PC-3 (cell line): ENCODE measurements around the gene TACC2. TPM values are rescaled to one million over a fixed set of nuclear protein-coding genes. Genes with fewer than 3 reads are reported as not detected.

Source experiments
- ATAC-seq: fragments of 200-7000 bp; cut with Tn5 transposase; 2 replicates; pipeline ENCODE4 v1.9.1; 2020; ENCODE audit warnings: mild to moderate bottlenecking, moderate library complexity
- BruUV-seq: library from RNA; stranded (reverse); fragments of 400-500 nt; replicated peaks from 2 replicates; lab custom pipeline; 2021; lab: Mats Ljungman, UMichigan
- CTCF ChIA-PET: fragments of 300-600 bp; sonication (Branson Sonifier 250); formaldehyde crosslinking; loops from one replicate; lab custom pipeline; 2022; ENCODE audit warnings: antibody characterized with exemption; lab: Charles Lee
- POLR2A ChIA-PET: fragments of 300-600 bp; sonication (Branson Sonifier 250); formaldehyde crosslinking; loops from one replicate; lab custom pipeline; 2022; ENCODE audit warnings: antibody characterized with exemption; ENCODE audit not compliant: unreplicated experiment; lab: Charles Lee
- DNase-seq: peaks from one replicate; pipeline ENCODE4 v3.0.0-alpha.2; 2015
- H2AFZ ChIP-seq: fragments of 300-600 bp; sonication (generic); 2 replicates; pipeline ENCODE4 v1.6.0; 2016; ENCODE audit warnings: antibody characterized with exemption, low read length
- H3F3A ChIP-seq: fragments of 300-600 bp; sonication (generic); one replicate; pipeline ENCODE4 v1.6.0; 2017; ENCODE audit warnings: antibody characterized with exemption, low read length, control low read depth, mild to moderate bottlenecking; ENCODE audit not compliant: unreplicated experiment
- H3K27ac ChIP-seq: fragments of 300-600 bp; sonication (generic); 2 replicates; pipeline ENCODE4 v1.5.1; 2016; ENCODE audit warnings: mild to moderate bottlenecking, low read length
- H3K27me3 ChIP-seq: fragments of 300-600 bp; sonication (generic); 2 replicates; pipeline ENCODE4 v1.6.1; 2016; ENCODE audit warnings: low read length, mixed read lengths
- H3K36me3 ChIP-seq: fragments of 300-600 bp; sonication (generic); 2 replicates; pipeline ENCODE4 v1.6.1; 2016; ENCODE audit warnings: low read depth, mixed run types, low read length, mixed read lengths
- H3K4me1 ChIP-seq: fragments of 300-600 bp; sonication (generic); 2 replicates; pipeline ENCODE4 v1.5.1; 2016; ENCODE audit warnings: low read length; ENCODE audit not compliant: insufficient read depth
- H3K4me2 ChIP-seq: fragments of 300-600 bp; sonication (generic); 2 replicates; pipeline ENCODE4 v1.6.0; 2016; ENCODE audit warnings: low read length
- H3K4me3 ChIP-seq: fragments of 300-600 bp; sonication (generic); 2 replicates; pipeline ENCODE4 v1.5.1; 2016; ENCODE audit warnings: mild to moderate bottlenecking, low read length, mixed read lengths
- H3K79me2 ChIP-seq: fragments of 300-600 bp; sonication (generic); 2 replicates; pipeline ENCODE4 v1.6.1; 2017; ENCODE audit warnings: low read length, mixed read lengths
- H3K9ac ChIP-seq: fragments of 300-600 bp; sonication (generic); 2 replicates; pipeline ENCODE4 v1.6.0; 2016; ENCODE audit warnings: mild to moderate bottlenecking, low read length
- H3K9me2 ChIP-seq: fragments of 300-600 bp; sonication (generic); replicated peaks from 2 replicates; pipeline ENCODE4 v1.6.1; 2016; ENCODE audit warnings: mixed run types, low read length, mixed read lengths
- H3K9me3 ChIP-seq: fragments of 300-600 bp; sonication (generic); 2 replicates; pipeline ENCODE4 v1.6.1; 2016; ENCODE audit warnings: low read length, mixed read lengths
- H4K20me1 ChIP-seq: fragments of 300-600 bp; sonication (generic); 2 replicates; pipeline ENCODE4 v1.6.1; 2016; ENCODE audit warnings: low read length, mixed read lengths
- EZH2 ChIP-seq: fragments of 300-600 bp; sonication (generic); IDR thresholded peaks from one replicate; pipeline ENCODE4 v1.6.1; 2017; ENCODE audit warnings: antibody characterized with exemption, mild to moderate bottlenecking, low read length; ENCODE audit not compliant: unreplicated experiment
- EZH2phosphoT487 ChIP-seq: fragments of 300-600 bp; sonication (generic); IDR thresholded peaks from 2 replicates; pipeline ENCODE4 v1.6.1; 2018; ENCODE audit warnings: mild to moderate bottlenecking, antibody characterized with exemption, low read length, borderline replicate concordance
- intact Hi-C: fragments of 100-400 bp; cut with micrococcal nuclease; formaldehyde crosslinking; loops from 2 replicates; pipeline ENCODE4 v1.9.0; 2023
- total RNA-seq: library from RNA; depleted of rRNA; stranded (reverse); fragments of >200 nt; gene quantifications from 2 replicates; pipeline ENCODE4 v1.2.3, GENCODE V29; 2014
- TF ChIP-seq, protein P1 (sequence below): fragments of 300-600 bp; sonication (generic); conservative IDR thresholded peaks from 2 replicates; pipeline ENCODE4 v1.5.1; 2017; ENCODE audit warnings: antibody characterized with exemption, low read depth, mild to moderate bottlenecking, low read length

The TACC2 gene
- total RNA-seq, 1 experiment from 2014 or later: 31.7 TPM

DNA sequence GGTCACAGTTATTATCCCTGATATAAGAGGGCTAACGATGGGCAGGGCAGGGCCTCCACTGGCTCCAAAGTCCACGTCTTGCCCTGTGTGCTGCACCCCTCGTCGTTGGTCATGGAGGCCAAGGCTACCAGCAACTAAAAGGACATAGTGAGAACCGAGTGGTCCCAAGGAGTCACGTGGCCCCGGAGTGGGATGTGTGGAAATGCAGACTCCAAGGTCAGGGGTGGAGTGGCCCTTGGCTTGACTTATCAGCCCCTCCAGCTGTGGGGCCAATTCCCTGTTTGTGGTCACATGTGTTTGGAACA lies 312.8 kb downstream of the TACC2 start:
- H3K9me2 ChIP-seq: no peaks in the 10 kb centered on the region
- no peak overlapping the region for H3K4me2 ChIP-seq
- H3K79me2 ChIP-seq: no peaks in the 10 kb centered on the region
- H3K9ac ChIP-seq: no peak overlapping the region
- H2AFZ ChIP-seq: no peak overlapping the region
- H3K4me1 ChIP-seq: no peaks in the 10 kb centered on the region
- no TSS peak for BruUV-seq
- H3K36me3 ChIP-seq: no peaks in the 10 kb centered on the region
- H3K9me3 ChIP-seq: no peaks in the 10 kb centered on the region
- POLR2A ChIA-PET: no interaction called here
- no peak overlapping the region for H3K27ac ChIP-seq
- H3K27me3 ChIP-seq: no peaks in the 10 kb centered on the region
- intact Hi-C loops: no loop called here
- no peak for DNase-seq
- H3K4me3 ChIP-seq: no peak overlapping the region
- no peaks in the 10 kb centered on the region for H4K20me1 ChIP-seq
- H3F3A ChIP-seq: no peaks in the 10 kb centered on the region
- CTCF ChIA-PET: no interaction called here
- TF ChIP-seq, protein P1, sequence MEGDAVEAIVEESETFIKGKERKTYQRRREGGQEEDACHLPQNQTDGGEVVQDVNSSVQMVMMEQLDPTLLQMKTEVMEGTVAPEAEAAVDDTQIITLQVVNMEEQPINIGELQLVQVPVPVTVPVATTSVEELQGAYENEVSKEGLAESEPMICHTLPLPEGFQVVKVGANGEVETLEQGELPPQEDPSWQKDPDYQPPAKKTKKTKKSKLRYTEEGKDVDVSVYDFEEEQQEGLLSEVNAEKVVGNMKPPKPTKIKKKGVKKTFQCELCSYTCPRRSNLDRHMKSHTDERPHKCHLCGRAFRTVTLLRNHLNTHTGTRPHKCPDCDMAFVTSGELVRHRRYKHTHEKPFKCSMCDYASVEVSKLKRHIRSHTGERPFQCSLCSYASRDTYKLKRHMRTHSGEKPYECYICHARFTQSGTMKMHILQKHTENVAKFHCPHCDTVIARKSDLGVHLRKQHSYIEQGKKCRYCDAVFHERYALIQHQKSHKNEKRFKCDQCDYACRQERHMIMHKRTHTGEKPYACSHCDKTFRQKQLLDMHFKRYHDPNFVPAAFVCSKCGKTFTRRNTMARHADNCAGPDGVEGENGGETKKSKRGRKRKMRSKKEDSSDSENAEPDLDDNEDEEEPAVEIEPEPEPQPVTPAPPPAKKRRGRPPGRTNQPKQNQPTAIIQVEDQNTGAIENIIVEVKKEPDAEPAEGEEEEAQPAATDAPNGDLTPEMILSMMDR: no peak
- no peak for TF ChIP-seq EZH2phosphoT487
- TF ChIP-seq EZH2: no peak
- no peak for ATAC-seq

DNA sequence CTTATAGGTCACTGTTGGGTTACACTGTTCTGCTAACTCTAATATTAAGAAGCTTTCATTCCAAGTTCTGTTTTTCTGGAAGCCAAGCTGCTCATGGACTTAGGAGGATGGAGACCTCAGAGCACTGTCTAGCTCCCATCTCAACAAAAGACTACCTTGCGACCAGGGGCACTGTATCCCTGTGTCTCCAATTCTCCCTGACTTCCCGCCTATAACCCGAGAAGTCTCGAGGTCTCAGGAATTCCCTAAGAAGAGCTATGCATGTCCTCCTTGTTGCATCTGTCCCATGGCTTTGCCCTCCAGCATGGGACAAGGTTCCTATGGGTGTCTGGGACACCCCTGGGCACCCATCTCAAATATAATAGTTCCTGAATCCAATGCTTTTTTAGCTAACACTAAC lies 313.4 kb downstream of the TACC2 start:
- Histone ChIP-seq H3K27me3 (no peaks in the 10 kb centered on the region), H3K9ac (no peak overlapping the region), H3K36me3 (no peaks in the 10 kb centered on the region), H3K9me2 (no peaks in the 10 kb centered on the region), H4K20me1 (no peaks in the 10 kb centered on the region), H3F3A (no peaks in the 10 kb centered on the region), H3K4me3 (no peak overlapping the region), H3K4me2 (no peak overlapping the region), H2AFZ (no peak overlapping the region), H3K27ac (no peak overlapping the region), H3K9me3 (no peaks in the 10 kb centered on the region), H3K4me1 (peaks cover 5% of the 10 kb centered on the region), H3K79me2 (no peaks in the 10 kb centered on the region)
- intact Hi-C loops: no loop called here
- no peak for DNase-seq
- CTCF ChIA-PET: no interaction called here
- POLR2A ChIA-PET: no interaction called here
- TF ChIP-seq, protein P1: no peak
- TF ChIP-seq EZH2phosphoT487 (no peak), EZH2 (no peak)
- ATAC-seq: no peak
- BruUV-seq: no TSS peak

DNA sequence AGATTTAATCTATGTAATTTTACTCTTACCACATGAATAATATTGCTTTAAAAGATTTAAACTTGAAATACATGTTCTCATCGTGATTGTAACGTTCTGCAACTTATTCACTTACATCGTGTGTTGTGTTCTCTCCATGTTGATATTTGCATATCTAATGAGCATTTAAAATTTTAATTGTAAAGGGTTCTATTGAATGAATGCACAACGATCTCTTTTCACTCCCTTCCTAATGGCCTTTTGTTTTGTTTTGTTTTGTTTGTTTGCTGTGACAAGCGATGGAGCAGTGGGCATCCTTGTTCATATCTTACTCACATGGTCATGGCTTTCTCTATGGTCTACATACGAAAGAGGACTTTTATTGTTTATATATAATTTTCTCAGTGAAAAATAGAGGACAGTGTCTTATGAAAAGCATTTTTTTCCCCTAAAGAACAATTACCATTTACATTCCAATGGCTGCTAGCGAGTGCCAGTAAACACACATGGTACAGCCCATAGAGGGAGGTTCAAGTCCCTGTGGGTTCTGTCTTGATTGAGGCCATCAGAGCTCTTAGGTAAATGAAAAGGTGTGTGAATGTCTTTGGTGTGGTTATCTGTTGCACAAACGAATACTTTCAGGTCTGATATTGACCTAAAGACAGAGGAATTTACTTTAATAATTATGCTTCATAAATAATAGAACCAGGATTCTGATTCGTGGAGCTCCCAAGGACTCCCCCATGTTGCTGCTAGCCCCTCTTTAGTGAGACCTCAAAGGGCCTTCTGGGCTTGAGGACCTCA lies 314.5 kb downstream of the TACC2 start:
- Histone ChIP-seq H3K9ac (no peak overlapping the region), H3K9me3 (no peaks in the 10 kb centered on the region), H3K36me3 (no peaks in the 10 kb centered on the region), H3K9me2 (no peaks in the 10 kb centered on the region), H3K4me1 (peaks cover 14% of the 10 kb centered on the region), H3K27ac (no peak overlapping the region), H3K4me2 (no peak overlapping the region), H3K79me2 (no peaks in the 10 kb centered on the region), H3K27me3 (no peaks in the 10 kb centered on the region), H2AFZ (no peak overlapping the region), H4K20me1 (no peaks in the 10 kb centered on the region), H3K4me3 (no peak overlapping the region), H3F3A (no peaks in the 10 kb centered on the region)
- DNase-seq: no peak
- no peak for ATAC-seq
- TF ChIP-seq EZH2phosphoT487 (no peak), EZH2 (no peak)
- TF ChIP-seq, protein P1: no peak
- ChIA-PET CTCF (no interaction called here), POLR2A (no interaction called here)
- intact Hi-C loops: no loop called here
- no TSS peak for BruUV-seq
